HG03135 (cell line): ENCODE data around the gene C5AR1.
"Not testable (repeated sequence)": the region's sequence is repeated elsewhere in the genome, so short reads cannot be mapped to it uniquely, and the experiment has no call there.

Source experiments
- ATAC-seq: cut with Tn5 transposase; IDR thresholded peaks from one replicate; pipeline ENCODE4 v1.9.1; 2021; ENCODE audit warnings: mild to moderate bottlenecking, moderate library complexity; ENCODE audit not compliant: unreplicated experiment

C5AR1 gene

GRCh38 chr19:47309608-47310007 is at the start of gene C5AR1:
C5AR1 (plus strand) TSS chr19:47309861; CDS start chr19:47309896, 35 bp downstream.
- no peak for ATAC-seq

GRCh38 chr19:47260476-47260875 is 49.2 kb upstream of the C5AR1 start:
- ATAC-seq, result no peak

- ATAC-seq, result peak; percentile 63
Observed at GRCh38 chr19:47261946-47262793, 47.5 kb upstream of the C5AR1 start.

GRCh38 chr19:47264629-47265028 is 45.0 kb upstream of the C5AR1 start:
- no peak for ATAC-seq

GRCh38 chr19:47266401-47266941 is 43.2 kb upstream of the C5AR1 start:
- no peak for ATAC-seq

- ATAC-seq, result no peak
Observed at GRCh38 chr19:47267350-47267759, 42.3 kb upstream of the C5AR1 start.

- ATAC-seq, result no peak
Observed at GRCh38 chr19:47268028-47268427, 41.6 kb upstream of the C5AR1 start.

- ATAC-seq, result no peak
Observed at GRCh38 chr19:47269596-47269995, 40.1 kb upstream of the C5AR1 start.

- ATAC-seq, result no peak
Observed at GRCh38 chr19:47270408-47270807, 39.3 kb upstream of the C5AR1 start.

- no peak for ATAC-seq
Observed at GRCh38 chr19:47271949-47272348, 37.7 kb upstream of the C5AR1 start.

- no peak for ATAC-seq
Observed at GRCh38 chr19:47272448-47273312, 37.0 kb upstream of the C5AR1 start.

GRCh38 chr19:47273313-47274070 is 36.2 kb upstream of the C5AR1 start:
- peak; percentile 58 for ATAC-seq

- ATAC-seq, result peak; percentile 45
Observed at GRCh38 chr19:47274071-47274890, 35.4 kb upstream of the C5AR1 start, which contains the start of gene INAFM1. INAFM1 (plus strand) TSS chr19:47274885; CDS start chr19:47274920, 35 bp downstream.

- ATAC-seq, result no peak
Observed at GRCh38 chr19:47274891-47275761, 34.5 kb upstream of the C5AR1 start.

- ATAC-seq, result no peak
Observed at GRCh38 chr19:47275791-47276461, 33.7 kb upstream of the C5AR1 start.

- ATAC-seq, result not testable (repeated sequence)
Observed at GRCh38 chr19:47276513-47276912, 33.1 kb upstream of the C5AR1 start.

- ATAC-seq, result no peak
Observed at GRCh38 chr19:47280183-47280797, 29.4 kb upstream of the C5AR1 start.
